GM03348 (cell line): ENCODE measurements around the gene IFRD2.
"Not testable (repeated sequence)": the region's sequence is repeated elsewhere in the genome, so short reads cannot be mapped to it uniquely, and the experiment has no call there.

Source experiments
- DNase-seq: peaks from one replicate; pipeline ENCODE4 v3.0.0; 2012; ENCODE audit warnings: low spot score

The IFRD2 gene

GRCh38 chr3:50324351-50325112, 32.3 kb upstream of the IFRD2 start:
- peak; percentile 82 for DNase-seq

GRCh38 chr3:50323614-50324199, 31.5 kb upstream of the IFRD2 start:
- no peak for DNase-seq

- DNase-seq: no peak
Measured at GRCh38 chr3:50323092-50323600, 30.9 kb upstream of the IFRD2 start.

- DNase-seq: no peak
Measured at GRCh38 chr3:50322386-50323091, 30.3 kb upstream of the IFRD2 start, which contains the start of gene HYAL2. TSS of gene HYAL2 (minus strand) at chr3:50322745. CDS start at chr3:50320489, 2,256 bp downstream.

- no peak for DNase-seq
Measured at GRCh38 chr3:50322115-50322385, 29.8 kb upstream of the IFRD2 start.

GRCh38 chr3:50321336-50322114, 29.3 kb upstream of the IFRD2 start:
- peak; percentile 94 for DNase-seq

- DNase-seq: peak; percentile 92
Measured at GRCh38 chr3:50320853-50321335, 28.7 kb upstream of the IFRD2 start.

- DNase-seq: no peak
Measured at GRCh38 chr3:50319894-50320625, 27.8 kb upstream of the IFRD2 start.

GRCh38 chr3:50319181-50319893, 27.1 kb upstream of the IFRD2 start:
- DNase-seq: no peak

- DNase-seq: no peak
Measured at GRCh38 chr3:50318615-50319014, 26.4 kb upstream of the IFRD2 start.

GRCh38 chr3:50318163-50318562, 25.9 kb upstream of the IFRD2 start:
- no peak for DNase-seq

- DNase-seq: no peak
Measured at GRCh38 chr3:50317300-50317699, 25.1 kb upstream of the IFRD2 start.

- no peak for DNase-seq
Measured at GRCh38 chr3:50316657-50317242, 24.5 kb upstream of the IFRD2 start.

GRCh38 chr3:50314816-50315215, 22.6 kb upstream of the IFRD2 start:
- DNase-seq: no peak

- DNase-seq: no peak
Measured at GRCh38 chr3:50314342-50314741, 22.1 kb upstream of the IFRD2 start.

GRCh38 chr3:50312041-50312440, 19.8 kb upstream of the IFRD2 start:
- DNase-seq: not testable (repeated sequence)

GRCh38 chr3:50304601-50305000, 12.4 kb upstream of the IFRD2 start:
- DNase-seq: no peak

GRCh38 chr3:50303013-50303815, 11.0 kb upstream of the IFRD2 start, which contains the start of gene HYAL1:
TSS of gene HYAL1 (minus strand) at chr3:50303574. CDS start at chr3:50302956, 618 bp downstream.
- no peak for DNase-seq
